OCI-M2 (cell line): Measurements from ENCODE around the gene PGP.

ENCODE experiments used
- DNase-seq: peaks from one replicate; lab custom pipeline; 2025; ENCODE audit not compliant: unreplicated experiment; lab: John Stamatoyannopoulos, UW

PGP gene

DNA sequence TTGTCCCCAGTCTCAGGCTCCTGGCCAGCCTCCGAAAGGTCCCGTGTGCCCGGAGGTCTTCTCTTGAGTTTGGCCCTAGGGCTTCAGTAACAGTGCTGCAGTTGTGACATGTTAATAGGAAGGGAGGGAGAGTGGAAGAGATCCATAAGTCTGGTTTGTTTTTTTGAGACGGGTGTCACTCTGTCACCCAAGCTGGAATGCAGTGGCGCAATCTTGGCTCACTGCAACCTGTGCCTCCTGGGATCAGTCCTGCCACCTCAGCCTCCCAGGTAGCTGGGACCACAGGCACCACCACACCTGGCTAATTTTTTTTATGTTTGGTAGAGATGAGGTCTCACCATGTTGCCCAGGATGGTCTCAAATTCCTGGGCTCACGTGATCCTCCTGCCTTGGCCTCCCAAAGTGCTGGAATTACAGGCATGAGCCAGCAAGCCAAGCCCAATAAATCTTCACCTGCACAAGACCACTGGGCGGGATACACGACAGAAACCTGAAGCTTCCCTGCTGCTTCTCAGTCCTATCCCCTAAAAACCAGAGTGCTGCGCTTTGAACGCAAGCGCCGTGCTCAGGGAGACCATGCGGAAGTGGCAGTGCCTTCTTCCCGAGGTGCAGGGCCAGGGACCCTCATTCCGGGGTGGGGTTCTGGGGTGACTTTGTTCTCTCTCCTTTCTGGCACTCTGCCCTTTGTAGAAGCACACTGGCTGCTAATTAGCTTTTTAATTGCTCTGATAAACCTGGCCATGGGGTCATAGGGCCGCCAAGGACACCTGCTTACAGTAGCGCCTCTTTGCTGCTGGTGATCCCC, 48.2 kb downstream of the PGP start:
- DNase-seq = no peak

DNA sequence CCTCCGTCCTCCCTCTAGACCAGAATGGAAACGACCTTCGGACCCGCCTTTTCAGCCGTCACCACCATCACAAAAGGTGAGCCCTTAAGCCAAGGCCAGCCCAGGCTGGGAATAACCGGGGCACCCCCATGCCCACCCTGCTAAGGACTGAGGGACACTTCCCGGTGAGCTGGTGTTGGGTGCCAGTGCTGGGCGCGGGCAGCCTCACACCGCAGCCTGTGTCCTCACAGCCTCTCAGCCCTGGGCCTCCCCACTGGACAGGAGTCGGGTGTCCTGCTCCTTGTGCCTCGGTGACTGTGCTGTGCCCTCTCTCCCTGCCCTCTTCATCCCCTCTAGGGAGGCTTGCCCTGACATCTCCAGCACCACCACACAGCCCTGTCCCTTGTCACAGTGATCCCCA, 48.8 kb downstream of the PGP start:
- no peak for DNase-seq

DNA sequence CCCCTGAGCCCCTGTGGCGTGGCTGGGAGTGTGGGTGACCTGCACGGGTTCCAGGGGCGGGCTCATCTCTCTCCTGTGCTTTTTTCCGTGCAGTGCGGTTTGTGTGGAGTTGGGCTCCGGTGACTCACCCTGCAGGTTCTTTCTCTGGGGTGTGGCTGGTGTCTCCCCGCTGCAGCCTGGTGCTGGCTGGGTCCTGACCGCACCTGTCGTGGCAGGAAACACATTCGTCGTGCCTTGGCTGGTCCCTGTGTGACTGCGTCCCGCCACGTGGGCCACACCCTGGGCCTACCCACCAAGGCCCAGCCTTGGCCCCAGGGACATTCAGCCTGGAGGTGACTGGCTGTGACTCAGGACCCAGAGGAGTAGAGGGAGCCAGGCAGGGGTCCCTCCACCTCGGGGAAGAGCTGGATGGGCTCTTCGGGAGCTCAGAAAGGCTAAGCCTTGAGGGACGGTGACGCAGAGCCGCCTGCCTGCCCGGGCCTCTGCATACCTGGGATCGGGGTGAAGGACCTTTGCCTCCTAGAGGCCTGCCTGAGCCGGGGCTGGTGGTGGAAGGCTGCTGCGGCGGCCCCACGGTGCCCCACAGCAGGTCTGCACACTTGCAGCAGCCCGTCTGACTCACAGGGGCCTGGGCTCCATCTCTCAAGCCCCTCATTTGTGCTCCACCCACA, 51.3 kb downstream of the PGP start:
- no peak for DNase-seq

DNA sequence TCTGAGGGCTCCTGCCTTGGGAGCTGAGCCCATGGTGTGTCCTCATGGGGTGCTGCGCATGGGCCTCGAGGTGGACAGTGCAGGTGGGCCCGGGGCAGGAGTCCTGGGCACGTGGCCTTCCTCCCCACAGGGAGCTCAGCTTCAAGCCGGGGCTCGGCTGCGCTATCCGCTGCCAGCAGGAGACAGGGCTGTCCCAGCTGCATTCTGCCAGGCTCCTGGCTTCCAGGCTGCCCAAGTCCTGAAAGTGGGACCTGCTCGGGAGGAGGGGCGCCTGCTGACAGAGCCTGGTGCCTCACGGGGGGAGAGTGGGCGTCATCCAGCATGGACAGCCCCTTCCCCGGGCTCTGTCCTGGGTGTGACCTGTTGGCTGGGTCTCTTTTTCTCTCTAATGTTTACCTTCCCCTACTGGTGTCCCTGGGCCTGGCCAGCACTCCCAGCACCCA, 51.9 kb downstream of the PGP start:
- DNase-seq = no peak

DNA sequence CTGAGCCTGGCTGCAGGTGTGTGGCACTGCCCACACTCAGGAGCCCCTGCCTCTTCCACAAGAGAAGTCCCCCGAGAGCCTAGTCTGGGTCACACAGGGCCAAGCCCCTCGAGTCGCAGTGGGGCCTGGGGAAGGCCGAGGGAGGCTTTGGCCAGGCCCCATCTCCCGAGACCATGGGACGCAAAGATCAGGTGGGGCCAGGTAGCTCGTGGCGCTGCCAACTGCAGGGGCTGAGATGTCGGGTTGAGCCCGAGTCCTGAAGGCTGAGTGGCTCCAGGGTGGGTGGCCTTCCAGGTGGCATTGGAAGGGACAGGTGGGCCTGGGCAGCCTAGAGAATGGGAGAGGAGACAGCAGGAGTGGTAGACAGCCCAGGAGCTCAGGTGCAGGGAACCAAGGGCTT, 52.7 kb downstream of the PGP start:
- no peak for DNase-seq
